Panc1 (cell line): ENCODE measurements around the gene SETD1B. TPM values are rescaled to one million over a fixed set of nuclear protein-coding genes. Genes with fewer than 3 reads are reported as not detected.
"Not testable (repeated sequence)": the region's sequence is repeated elsewhere in the genome, so short reads cannot be mapped to it uniquely, and the experiment has no call there.

Experiments
- ATAC-seq: fragments of 200-7000 bp; cut with Tn5 transposase; 2 replicates; pipeline ENCODE4 v1.9.1; 2020; ENCODE audit warnings: mild to moderate bottlenecking, moderate library complexity
- BruUV-seq: library from RNA; stranded (reverse); fragments of 400-500 nt; replicated peaks from 2 replicates; lab custom pipeline; 2021; lab: Mats Ljungman, UMichigan
- CTCF ChIA-PET: fragments of 300-600 bp; sonication (Branson Sonifier 250); formaldehyde crosslinking; loops from one replicate; lab custom pipeline; 2022; ENCODE audit warnings: antibody characterized with exemption; lab: Charles Lee
- POLR2A ChIA-PET: fragments of 300-600 bp; sonication (Branson Sonifier 250); formaldehyde crosslinking; loops from one replicate; lab custom pipeline; 2022; ENCODE audit warnings: antibody characterized with exemption; lab: Charles Lee
- DNase-seq: peaks from one replicate; pipeline ENCODE4 v3.0.0-alpha.2; 2010; ENCODE audit warnings: low read depth, low spot score
- H3K27ac ChIP-seq: 2 replicates; pipeline ENCODE4 v1.5.1; 2011; ENCODE audit warnings: mild to moderate bottlenecking, low read length, inconsistent platforms
- H3K27me3 ChIP-seq: fragments of 200-500 bp; sonication (Bioruptor generic); 2 replicates; pipeline ENCODE4 v1.6.0; 2014; ENCODE audit warnings: low read length, inconsistent platforms; ENCODE audit not compliant: control insufficient read depth, insufficient read depth
- H3K36me3 ChIP-seq: fragments of 200-500 bp; sonication (Bioruptor generic); 2 replicates; pipeline ENCODE4 v1.5.1; 2014; ENCODE audit warnings: inconsistent platforms, mild to moderate bottlenecking, low read length, moderate library complexity; ENCODE audit not compliant: control insufficient read depth, insufficient read depth
- H3K4me1 ChIP-seq: 2 replicates; pipeline ENCODE4 v1.5.1; 2011; ENCODE audit warnings: inconsistent platforms, mild to moderate bottlenecking, low read length, moderate library complexity; ENCODE audit not compliant: control insufficient read depth, insufficient read depth
- H3K4me3 ChIP-seq, 2 experiments: 2 replicates each; pipeline ENCODE4 v1.5.1; 2011 to 2012; ENCODE audit warnings: low read depth in 2 of 2, low read length in 2 of 2, mild to moderate bottlenecking in 2 of 2, inconsistent platforms in 1 of 2, moderate library complexity in 1 of 2
- H3K9me3 ChIP-seq: fragments of 200-500 bp; sonication (Bioruptor generic); 2 replicates; pipeline ENCODE4 v1.5.1; 2014; ENCODE audit warnings: low read depth, mild to moderate bottlenecking, inconsistent platforms, low read length, moderate library complexity; ENCODE audit not compliant: control insufficient read depth, insufficient read depth
- POLR2AphosphoS5 ChIP-seq: IDR thresholded peaks from 2 replicates; pipeline ENCODE4 v1.6.1; 2012; ENCODE audit warnings: mild to moderate bottlenecking, low read depth, low read length, moderate library complexity
- REST ChIP-seq, 2 experiments: IDR thresholded peaks; 2 replicates each; pipeline ENCODE4 v1.6.1; 2011 to 2012; ENCODE audit warnings: low read depth in 2 of 2, control low read depth in 1 of 2, low read length in 1 of 2, mild to moderate bottlenecking in 1 of 2, moderate library complexity in 1 of 2; ENCODE audit not compliant: insufficient read depth in 1 of 2
- SIN3A ChIP-seq: IDR thresholded peaks from 2 replicates; pipeline ENCODE4 v1.6.1; 2012; ENCODE audit warnings: low read depth, mild to moderate bottlenecking, low read length, moderate library complexity, borderline replicate concordance; ENCODE audit not compliant: insufficient read depth
- TCF7L2 ChIP-seq: IDR thresholded peaks from 2 replicates; pipeline ENCODE4 v1.6.1; 2011; ENCODE audit warnings: mild to moderate bottlenecking, low read depth, low read length, inconsistent platforms
- in situ Hi-C: cut with HindIII; loops from 2 replicates; pipeline ENCODE4 v1.10.0; 2016; ENCODE audit warnings: low sequenced_read_pairs, low pct_unique_long_range_greater_than_20kb
- intact Hi-C: fragments of 100-400 bp; cut with micrococcal nuclease; formaldehyde crosslinking; loops from one replicate; pipeline ENCODE4 v1.10.0; 2022; ENCODE audit not compliant: unreplicated experiment
- total RNA-seq: library from RNA; stranded (reverse); gene quantifications from one replicate; pipeline ENCODE4 v1.2.1, GENCODE V29; 2021; ENCODE audit not compliant: unreplicated experiment
- TF ChIP-seq, protein P1 (sequence below): fragments of 450-650 bp; IDR thresholded peaks from 2 replicates; pipeline ENCODE4 v1.5.1; 2017; ENCODE audit warnings: mild to moderate bottlenecking

The SETD1B gene
- total RNA-seq, 1 experiment from 2014 or later, result 31.2 TPM

- no peaks in the 10 kb centered on the region for H3K36me3 ChIP-seq
- H3K9me3 ChIP-seq, result no peaks in the 10 kb centered on the region
- in situ Hi-C loops (no loop called here), intact Hi-C loops (no loop called here)
- ChIA-PET CTCF (no interaction called here), POLR2A (no interaction called here)
- no peak for ATAC-seq
- H3K27ac ChIP-seq, result no peak overlapping the region
- BruUV-seq, result no TSS peak
- H3K27me3 ChIP-seq, result no peaks in the 10 kb centered on the region
- no peak for DNase-seq
- TF ChIP-seq TCF7L2 (no peak), REST (IDR thresholded peaks at IDR 0.05; ENCODE audit: insufficient read depth in 1 of 2, low read depth in 2 of 2, low read length in 1 of 2) (no peak), POLR2AphosphoS5 (no peak), SIN3A (no peak)
- TF ChIP-seq, protein P1, sequence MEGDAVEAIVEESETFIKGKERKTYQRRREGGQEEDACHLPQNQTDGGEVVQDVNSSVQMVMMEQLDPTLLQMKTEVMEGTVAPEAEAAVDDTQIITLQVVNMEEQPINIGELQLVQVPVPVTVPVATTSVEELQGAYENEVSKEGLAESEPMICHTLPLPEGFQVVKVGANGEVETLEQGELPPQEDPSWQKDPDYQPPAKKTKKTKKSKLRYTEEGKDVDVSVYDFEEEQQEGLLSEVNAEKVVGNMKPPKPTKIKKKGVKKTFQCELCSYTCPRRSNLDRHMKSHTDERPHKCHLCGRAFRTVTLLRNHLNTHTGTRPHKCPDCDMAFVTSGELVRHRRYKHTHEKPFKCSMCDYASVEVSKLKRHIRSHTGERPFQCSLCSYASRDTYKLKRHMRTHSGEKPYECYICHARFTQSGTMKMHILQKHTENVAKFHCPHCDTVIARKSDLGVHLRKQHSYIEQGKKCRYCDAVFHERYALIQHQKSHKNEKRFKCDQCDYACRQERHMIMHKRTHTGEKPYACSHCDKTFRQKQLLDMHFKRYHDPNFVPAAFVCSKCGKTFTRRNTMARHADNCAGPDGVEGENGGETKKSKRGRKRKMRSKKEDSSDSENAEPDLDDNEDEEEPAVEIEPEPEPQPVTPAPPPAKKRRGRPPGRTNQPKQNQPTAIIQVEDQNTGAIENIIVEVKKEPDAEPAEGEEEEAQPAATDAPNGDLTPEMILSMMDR, result no peak
- no peak overlapping the region for H3K4me3 ChIP-seq
- no peaks in the 10 kb centered on the region for H3K4me1 ChIP-seq
These were observed 48.2 kb upstream of the SETD1B start for GRCh38 chr12:121755591-121755990.

DNA sequence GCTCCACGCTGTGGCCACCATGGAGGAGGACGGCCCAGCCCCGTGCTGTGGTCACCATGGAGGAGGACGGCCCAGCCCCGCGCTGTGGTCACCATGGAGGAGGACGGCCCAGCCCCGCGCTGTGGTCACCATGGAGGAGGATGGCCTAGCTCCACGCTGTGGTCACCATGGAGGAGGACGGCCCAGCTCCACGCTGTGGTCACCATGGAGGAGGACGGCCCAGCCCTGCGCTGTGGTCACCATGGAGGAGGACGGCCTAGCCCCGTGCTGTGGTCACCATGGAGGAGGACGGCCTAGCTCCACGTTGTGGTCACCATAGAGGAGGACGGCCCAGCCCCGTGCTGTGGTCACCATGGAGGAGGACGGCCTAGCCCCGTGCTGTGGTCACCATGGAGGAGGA, 45.3 kb upstream of the SETD1B start:
- BruUV-seq, H3K27me3 ChIP-seq, H3K4me3 ChIP-seq, intact Hi-C loops, ATAC-seq, POLR2A ChIA-PET, H3K4me1 ChIP-seq, H3K27ac ChIP-seq, DNase-seq, H3K9me3 ChIP-seq, in situ Hi-C loops, H3K36me3 ChIP-seq: not testable (repeated sequence)
- CTCF ChIA-PET, result interaction anchor here (0.7 kb wide), 1 partner anchor 40 kb away, joined by 5 read pairs; no protein-coding TSS in a partner anchor

- CTCF ChIA-PET, result no interaction called here
- TF ChIP-seq REST (IDR thresholded peaks at IDR 0.05; ENCODE audit: insufficient read depth in 1 of 2, low read depth in 2 of 2, low read length in 1 of 2) (no peak), TCF7L2 (no peak), POLR2AphosphoS5 (no peak), SIN3A (no peak)
- TF ChIP-seq, protein P1, result no peak
- H3K9me3 ChIP-seq, result no peaks in the 10 kb centered on the region
- BruUV-seq, result no TSS peak
- DNase-seq (no peak), ATAC-seq (no peak)
- POLR2A ChIA-PET, result no interaction called here
- no peak overlapping the region for H3K4me3 ChIP-seq
- H3K4me1 ChIP-seq, result no peaks in the 10 kb centered on the region
- in situ Hi-C loops (no loop called here), intact Hi-C loops (no loop called here)
- H3K27ac ChIP-seq, result no peak overlapping the region
- no peaks in the 10 kb centered on the region for H3K27me3 ChIP-seq
- no peaks in the 10 kb centered on the region for H3K36me3 ChIP-seq
These were observed 41.5 kb upstream of the SETD1B start for GRCh38 chr12:121762269-121762668.
